Measurements from ENCODE around the gene MORN5. TPM values are rescaled to one million over a fixed set of nuclear protein-coding genes. Genes with fewer than 3 reads are reported as not detected.

MORN5 gene
- total RNA-seq, 1 experiment from 2014 or later, result not detected

Other genes with a start within 250 kb of the MORN5 start
- 0.18 and 0.97 TPM in 2 replicates for gene TTLL11, start 66.6 kb upstream of the MORN5 start, total RNA-seq (2014; rRNA removed; shearing (Covaris generic))
- 43.9 and 47.2 TPM in 2 replicates for gene NDUFA8, start 129 bp upstream of the MORN5 start, total RNA-seq (2014; rRNA removed; shearing (Covaris generic))
- 5.2 and 5.9 TPM in 2 replicates for gene LHX6, start 69.0 kb downstream of the MORN5 start, total RNA-seq (2014; rRNA removed; shearing (Covaris generic))
- gene RBM18, start 104.9 kb downstream of the MORN5 start, total RNA-seq (2014; rRNA removed; shearing (Covaris generic)), result 5.6 and 13.0 TPM in 2 replicates
- 26.2 and 36.2 TPM in 2 replicates for gene MRRF, start 105.0 kb downstream of the MORN5 start, total RNA-seq (2014; rRNA removed; shearing (Covaris generic))
- gene PTGS1, start 211.1 kb downstream of the MORN5 start, total RNA-seq (2014; rRNA removed; shearing (Covaris generic)), result 0.69 and 1.1 TPM in 2 replicates